Adrenal gland (tissue), 12 donors: ENCODE measurements around the gene FLVCR1. TPM values are rescaled to one million over a fixed set of nuclear protein-coding genes. Genes with fewer than 3 reads are reported as not detected.

Source experiments
- DNase-seq, 7 donors: peaks; one replicate each; pipeline ENCODE4 v3.0.0-alpha.2; 2019 to 2020
- H3K27ac ChIP-seq, 5 donors: fragments of 200-600 bp; sonication (generic) in 4 of 5; 1 replicate in 3 of 5; 2 replicates in 2 of 5; pipeline versions ENCODE4 v1.5.1 to v1.8.0; 2016 to 2020; ENCODE audit warnings: mild to moderate bottlenecking in 1 of 5
- H3K27me3 ChIP-seq: fragments of 200-600 bp; 2 replicates; pipeline ENCODE4 v1.8.0; 2021
- H3K36me3 ChIP-seq, 2 donors: fragments of 200-600 bp; replicated peaks in 1 of 2; 1 replicate in 1 of 2; 2 replicates in 1 of 2; pipeline versions ENCODE4 v1.5.1 to v1.8.0; 2018 to 2022
- H3K4me1 ChIP-seq, 2 donors: fragments of 200-600 bp; replicated peaks in 1 of 2; 1 replicate in 1 of 2; 2 replicates in 1 of 2; pipeline versions ENCODE4 v1.5.1 to v1.8.0; 2018 to 2021
- H3K4me3 ChIP-seq, 4 donors: fragments of 200-600 bp; sonication (generic) in 3 of 4; one replicate each; pipeline ENCODE4 v1.5.1; 2016 to 2018
- H3K9me3 ChIP-seq, 3 donors: fragments of 200-600 bp; sonication (generic) in 1 of 3; replicated peaks in 1 of 3; 1 replicate in 2 of 3; 2 replicates in 1 of 3; pipeline versions ENCODE4 v1.5.1 to v1.8.0; 2016 to 2021
- CTCF ChIP-seq, 6 experiments: fragments of 450-650 bp in 4 of 6; fragments of 200-600 bp in 2 of 6; sonication (generic) in 1 of 6; IDR thresholded peaks; 1 replicate in 5 of 6; 2 replicates in 1 of 6; pipeline versions ENCODE4 v1.5.1 to v1.8.0; 2016 to 2021; ENCODE audit warnings: antibody characterized with exemption in 6 of 6, mild to moderate bottlenecking in 2 of 6, moderate library complexity in 1 of 6
- POLR2A ChIP-seq, 2 donors: fragments of 450-650 bp; IDR thresholded peaks; one replicate each; pipeline ENCODE4 v1.6.1; 2017; ENCODE audit warnings: antibody characterized with exemption in 2 of 2, mild to moderate bottlenecking in 2 of 2, moderate library complexity in 1 of 2
- WGBS, 4 donors: extraction: QIAGEN DNeasy Blood & Tissue Kit in 2 of 4; methylation state at CpG; one replicate each; pipeline versions ENCODE4 v1.1.5 to v1.1.7; 2013 to 2017; 5-methylcytosine and 5-hydroxymethylcytosine counted together
- intact Hi-C, 2 donors: fragments of 100-400 bp; cut with DNase I; formaldehyde crosslinking; loops; one replicate each; pipeline versions ENCODE4 v1.14.1 to v1.15.0; 2022 to 2023
- polyA plus RNA-seq, 3 donors: library from polyadenylated mRNA; stranded (reverse); fragments of 200-250 nt in 2 of 3; fragments of 350-450 nt in 1 of 3; fragmentation: Illumina TruSeq in 1 of 3; extraction: RNeasy Lipid Tissue Mini Kit (QIAGEN cat#74804) in 1 of 3; gene quantifications; one replicate each; pipeline ENCODE4 v1.2.3, GENCODE V29; 2013 to 2014
- total RNA-seq, 9 donors: library from RNA; depleted of rRNA in 4 of 9; stranded (reverse); fragments of >200 nt in 4 of 9; fragments of 120-200 nt in 1 of 9; fragmentation: NEBNext Ultra II Directional in 1 of 9; extraction: Animal tissue kit (Norgen Biotek cat#: 25700) in 1 of 9; gene quantifications; one replicate each; pipeline versions ENCODE4 v1.1.0 to v1.2.4, GENCODE V29; 2013 to 2023
- donor health status: healthy with polysubstance abuse.
- donor health status: Bipolar disorder and iron deficiency.
- donor health status: DM: yes; HTN: yes; CAD: no.
- donor health status: DM: no; HTN: no; CAD: no.
- donor health status: DM: no; HTN: no; CAD: no.
- donor health status: DM: yes; HTN: yes; CAD: no.

Gene FLVCR1
- total and polyA plus RNA-seq, 12 donors: 1.7 to 34.2 (median 4.9) TPM

- WGBS, 4 donors: 36 to 47% (median 43%) methylated on average over 5 of the region's 5 CpGs
- H3K27ac ChIP-seq: no peak overlapping the region
- H3K4me1 ChIP-seq: no peaks in the 10 kb centered on the region
- no peaks in the 10 kb centered on the region for H3K9me3 ChIP-seq
- DNase-seq: no peak
- no peaks in the 10 kb centered on the region for H3K36me3 ChIP-seq
- intact Hi-C loops: loop anchor here (10.0 kb wide), 2 partner anchors 165 to 175 kb away; no protein-coding TSS in a partner anchor
- no peaks in the 10 kb centered on the region for H3K27me3 ChIP-seq
- H3K4me3 ChIP-seq: no peak overlapping the region
- no peak for TF ChIP-seq CTCF (IDR thresholded peaks at IDR 0.05)
- TF ChIP-seq POLR2A (IDR thresholded peaks at IDR 0.05): no peak
Measured at GRCh38 chr1:212819726-212820125, 38.3 kb upstream of the FLVCR1 start.

GRCh38 chr1:212820969-212821368 lies 37.1 kb upstream of the FLVCR1 start:
- Histone ChIP-seq H3K27me3 (no peaks in the 10 kb centered on the region), H3K27ac (no peak overlapping the region), H3K36me3 (no peaks in the 10 kb centered on the region), H3K9me3 (peaks cover 0 to 5% (median 0%) of the 10 kb centered on the region in 3 donors), H3K4me3 (no peak overlapping the region), H3K4me1 (no peaks in the 10 kb centered on the region)
- DNase-seq: no peak
- WGBS, 4 donors: 87 to 91% (median 88%) methylated on average over 2 of the region's 2 CpGs
- TF ChIP-seq CTCF (IDR thresholded peaks at IDR 0.05): no peak
- TF ChIP-seq POLR2A (IDR thresholded peaks at IDR 0.05): no peak
- intact Hi-C loops: loop anchor here in 1 of 2 donors (10.0 kb wide), 1 partner anchor 164 kb away; no protein-coding TSS in a partner anchor

- 87 to 97% (median 91%) methylated on average over 3 of the region's 3 CpGs for WGBS, 4 donors
- Histone ChIP-seq H3K27me3 (no peaks in the 10 kb centered on the region), H3K36me3 (no peaks in the 10 kb centered on the region), H3K9me3 (peaks cover 0 to 5% (median 0%) of the 10 kb centered on the region in 3 donors), H3K4me1 (no peaks in the 10 kb centered on the region), H3K27ac (no peak overlapping the region), H3K4me3 (no peak overlapping the region)
- TF ChIP-seq POLR2A (IDR thresholded peaks at IDR 0.05) (no peak), CTCF (IDR thresholded peaks at IDR 0.05) (no peak)
- DNase-seq: no peak
- intact Hi-C loops: loop anchor here in 1 of 2 donors (10.0 kb wide), 1 partner anchor 162 kb away; no protein-coding TSS in a partner anchor
Measured at GRCh38 chr1:212822956-212823355, 35.1 kb upstream of the FLVCR1 start.

GRCh38 chr1:212824201-212824600 lies 33.9 kb upstream of the FLVCR1 start:
- Histone ChIP-seq H3K4me3 (no peak overlapping the region), H3K27ac (no peak overlapping the region), H3K9me3 (peaks cover 0 to 5% (median 0%) of the 10 kb centered on the region in 3 donors), H3K27me3 (no peaks in the 10 kb centered on the region), H3K36me3 (no peaks in the 10 kb centered on the region), H3K4me1 (no peaks in the 10 kb centered on the region)
- no peak for TF ChIP-seq POLR2A (IDR thresholded peaks at IDR 0.05)
- no peak for TF ChIP-seq CTCF (IDR thresholded peaks at IDR 0.05)
- WGBS, 4 donors: 87 to 94% (median 94%) methylated on average over 10 to 16 of the region's 16 CpGs
- no peak for DNase-seq
- intact Hi-C loops: loop anchor here in 1 of 2 donors (10.0 kb wide), 1 partner anchor 161 kb away; no protein-coding TSS in a partner anchor
